ENCODE measurements around the gene FHIT. TPM values are rescaled to one million over a fixed set of nuclear protein-coding genes. Genes with fewer than 3 reads are reported as not detected.

The FHIT gene
- polyA plus RNA-seq, 1 of the 3 experiments (the other 2 are of a cell fraction), result 0.41 TPM

DNA sequence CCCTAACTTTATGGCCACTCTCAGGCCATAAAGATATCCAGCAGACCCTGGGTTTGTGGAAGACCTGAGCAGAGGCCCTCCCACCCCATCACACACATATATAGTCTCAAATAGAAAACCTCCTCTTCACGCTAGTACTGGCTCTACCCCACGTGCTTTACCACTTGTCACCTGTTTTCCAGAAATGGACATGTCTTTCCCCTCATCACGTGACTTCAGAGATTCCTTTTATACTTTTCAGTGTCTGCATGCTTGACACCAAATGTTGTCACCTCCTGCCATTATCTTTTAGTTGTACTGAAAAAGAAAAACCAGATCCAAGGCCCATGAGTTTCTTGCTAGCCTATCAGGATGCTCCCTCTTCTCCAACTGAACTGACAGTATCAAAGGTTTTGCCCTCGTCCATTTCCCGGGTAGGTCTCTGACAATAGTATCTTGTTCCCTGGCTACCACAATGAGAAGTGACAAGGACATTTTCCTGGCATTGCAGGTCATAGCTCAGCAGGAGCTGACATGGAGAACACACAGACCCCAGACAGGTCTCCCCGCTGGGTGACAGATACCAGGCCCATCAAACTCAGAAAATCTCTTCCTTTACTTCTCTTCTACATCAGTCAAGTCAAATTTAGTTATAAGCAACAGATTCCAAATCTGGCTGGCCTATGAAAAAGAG, 1551.5 kb downstream of the FHIT start:
- Histone ChIP-seq H4K20me1 (ENCODE audit: insufficient read depth) (no peaks in the 10 kb centered on the region), H3K27me3 (ENCODE audit: insufficient read depth) (no peaks in the 10 kb centered on the region), H3K36me3 (replicated peaks in 1 of 2; ENCODE audit: control insufficient read depth in 1 of 2, insufficient read depth in 2 of 2, low read length in 1 of 2) (no peaks in the 10 kb centered on the region), H3K9me3 (no peaks in the 10 kb centered on the region), H3K9me2 (no peaks in the 10 kb centered on the region), H3K4me3 (ENCODE audit: low read depth in 2 of 2, low read length in 1 of 2) (no peak overlapping the region), H3K4me1 (ENCODE audit: control insufficient read depth in 1 of 2, insufficient read depth in 2 of 2, low read depth in 1 of 2, low read length in 1 of 2) (peaks cover 0 to 7% of the 10 kb centered on the region in 2 experiments; a peak in 1 of 4 replicates), H2AFZ (ENCODE audit: low read depth) (no peak overlapping the region), H3F3A (replicated peaks; ENCODE audit: insufficient read depth) (no peaks in the 10 kb centered on the region), H3K9ac (no peak overlapping the region), H3K4me2 (no peak overlapping the region), H3K27ac (ENCODE audit: low read depth in 2 of 2, low read length in 1 of 2) (no peak overlapping the region), H3K79me2 (ENCODE audit: insufficient read depth) (no peaks in the 10 kb centered on the region)
- WGBS (ENCODE audit: low lambda C conversion rate), result 52% methylated on average over 6 of the region's 6 CpGs
- ChIA-PET CTCF (no interaction called here), POLR2A (no interaction called here)
- no peak for DNase-seq
- TF ChIP-seq, protein P1, sequence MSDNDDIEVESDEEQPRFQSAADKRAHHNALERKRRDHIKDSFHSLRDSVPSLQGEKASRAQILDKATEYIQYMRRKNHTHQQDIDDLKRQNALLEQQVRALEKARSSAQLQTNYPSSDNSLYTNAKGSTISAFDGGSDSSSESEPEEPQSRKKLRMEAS (IDR thresholded peaks at IDR 0.05; ENCODE audit: low read depth), result no peak
- TF ChIP-seq FOXJ3 (CRISPR knock-in tag; IDR thresholded peaks at IDR 0.05), result no peak

Small RNA genes within 50 kb of the gene (small RNA-seq; reads per million reads assigned to genes)
- gene MIR548BB, result 0 reads per million in 7 experiments
- gene RF00012, result 0 reads per million in 7 experiments
